K562 (cell line): ENCODE data around the gene KCNE1. TPM values are rescaled to one million over a fixed set of nuclear protein-coding genes. Genes with fewer than 3 reads are reported as not detected.
"Not testable (repeated sequence)": the region's sequence is repeated elsewhere in the genome, so short reads cannot be mapped to it uniquely, and the experiment has no call there.

ENCODE experiments used
- ATAC-seq: fragments of 200-7000 bp; cut with Tn5 transposase; 3 replicates; pipeline ENCODE4 v1.9.1; 2020; ENCODE audit warnings: moderate library complexity
- BruUV-seq: library from RNA; stranded (reverse); fragments of 400-500 nt; replicated peaks from 2 replicates; lab custom pipeline; 2021; lab: Mats Ljungman, UMichigan
- CTCF ChIA-PET: fragments of 300-600 bp; formaldehyde crosslinking; extraction: SDS; loops from one replicate; lab custom pipeline; 2021; ENCODE audit warnings: low intra/inter-chr PET ratio; lab: Yijun Ruan, JAX
- POLR2A ChIA-PET: fragments of 300-600, 350-650 bp; sonication (Branson Sonifier 250); formaldehyde crosslinking; extraction: SDS; loops from one replicate; lab custom pipeline; 2021; ENCODE audit warnings: antibody characterized with exemption, inconsistent platforms; lab: Yijun Ruan, JAX
- DNase-seq, 4 experiments: peaks; one replicate each; pipeline versions ENCODE4 v3.0.0 to v3.0.0-alpha.2; 2011 to 2018; ENCODE audit warnings: low spot score in 3 of 4, mixed read lengths in 3 of 4; ENCODE audit errors: extremely low read depth in 1 of 4
- FAIRE-seq: peaks from 2 replicates; lab custom pipeline; 2011; peaks lifted over from hg19 to GRCh38; lab: Jason Lieb, UNC
- H2AFZ ChIP-seq: 2 replicates; pipeline ENCODE4 v1.6.0; 2011; ENCODE audit warnings: low read depth, low read length, control low read depth, inconsistent platforms
- H3K27ac ChIP-seq: fragments of 200-600 bp; 3 replicates; pipeline ENCODE4 v1.8.0; 2011; ENCODE audit warnings: low read depth, mild to moderate bottlenecking, control low read depth, inconsistent platforms, low read length, moderate library complexity, mixed read lengths; ENCODE audit errors: extremely low read depth
- H3K27me3 ChIP-seq, 2 experiments: fragments of 300-600 bp in 1 of 2; 2 replicates in 1 of 2; 3 replicates in 1 of 2; pipeline versions ENCODE4 v1.6.0 to v1.8.0; 2011; ENCODE audit warnings: inconsistent platforms in 2 of 2, low read length in 2 of 2, mild to moderate bottlenecking in 1 of 2, mixed read lengths in 1 of 2, moderate library complexity in 1 of 2; ENCODE audit not compliant: control insufficient read depth in 2 of 2, insufficient read depth in 2 of 2
- H3K36me3 ChIP-seq: fragments of 300-600 bp; 3 replicates; pipeline ENCODE4 v1.8.0; 2011; ENCODE audit warnings: mild to moderate bottlenecking, low read length, inconsistent platforms; ENCODE audit not compliant: control insufficient read depth, insufficient read depth
- H3K4me1 ChIP-seq, 2 experiments: fragments of 200-600 bp in 1 of 2; replicated peaks in 1 of 2; 2 replicates in 1 of 2; 3 replicates in 1 of 2; pipeline versions ENCODE4 v1.5.1 to v1.8.0; 2011; ENCODE audit warnings: inconsistent platforms in 2 of 2, low read length in 2 of 2, mild to moderate bottlenecking in 1 of 2, mixed read lengths in 1 of 2, moderate library complexity in 1 of 2; ENCODE audit not compliant: control insufficient read depth in 2 of 2, insufficient read depth in 2 of 2
- H3K4me2 ChIP-seq: 2 replicates; pipeline ENCODE4 v1.6.1; 2011; ENCODE audit warnings: low read length, control low read depth, inconsistent platforms, mixed read lengths; ENCODE audit not compliant: insufficient read depth
- H3K4me3 ChIP-seq: fragments of 200-600 bp; sonication (generic), shearing (Covaris generic); 2 replicates; pipeline ENCODE4 v1.5.1; 2016; ENCODE audit warnings: control low read depth, inconsistent platforms
- H3K79me2 ChIP-seq: fragments of 200-600 bp; 3 replicates; pipeline ENCODE4 v1.8.0; 2011; ENCODE audit warnings: low read length, inconsistent platforms; ENCODE audit not compliant: control insufficient read depth, insufficient read depth
- H3K9ac ChIP-seq, 2 experiments: 2 replicates each; pipeline versions ENCODE4 v1.6.0 to v1.6.1; 2011; ENCODE audit warnings: low read depth in 2 of 2, low read length in 2 of 2, control low read depth in 1 of 2, inconsistent platforms in 1 of 2, mild to moderate bottlenecking in 1 of 2, mixed read lengths in 1 of 2; ENCODE audit not compliant: insufficient read depth in 1 of 2
- H3K9me1 ChIP-seq: one replicate; pipeline ENCODE4 v1.6.0; 2011; ENCODE audit warnings: inconsistent platforms, mild to moderate bottlenecking, low read length, moderate library complexity; ENCODE audit not compliant: control insufficient read depth, insufficient read depth
- H3K9me3 ChIP-seq: replicated peaks from 2 replicates; pipeline ENCODE4 v1.5.1; 2011; ENCODE audit warnings: low read depth, low read length, inconsistent platforms; ENCODE audit not compliant: control insufficient read depth, insufficient read depth
- H4K20me1 ChIP-seq: replicated peaks from 2 replicates; pipeline ENCODE4 v1.6.1; 2011; ENCODE audit warnings: low read length, inconsistent platforms, mixed read lengths; ENCODE audit not compliant: control insufficient read depth, insufficient read depth
- WGBS: fragments of 100-300 bp; shearing (Covaris generic); methylation state at CpG from one replicate; pipeline ENCODE4 v1.1.6; 2016; ENCODE audit warnings: low coverage, mixed read lengths; ENCODE audit not compliant: insufficient coverage; ENCODE audit errors: missing lambda C conversion rate; 5-methylcytosine and 5-hydroxymethylcytosine counted together
- in situ Hi-C: fragments of 300-500 bp; cut with MboI; formaldehyde crosslinking; loops from 4 replicates; pipeline ENCODE4 v1.15.0; 2018; ENCODE audit warnings: inconsistent platforms, mixed read lengths
- intact Hi-C: fragments of 100-400 bp; cut with micrococcal nuclease; formaldehyde crosslinking; loops from 2 replicates; pipeline ENCODE4 v1.14.2; 2022
- polyA plus RNA-seq, 8 experiments: library from polyadenylated mRNA; depleted of rRNA in 4 of 8; stranded (reverse) in 5 of 8; unstranded in 3 of 8; fragments of >200 nt; fragmentation: Nextera tagmentation in 2 of 8; fragmentation: Illumina TruSeq in 1 of 8; extraction: Ambion mirVana in 2 of 8; extraction: Trizol in 1 of 8; gene quantifications; 2 replicates each; pipeline versions ENCODE4 v1.2.1 to v1.2.3, GENCODE V29; 2011 to 2014; ENCODE audit warnings: inconsistent platforms in 1 of 8, missing spikeins in 1 of 8
- total RNA-seq, 7 experiments: library from RNA; depleted of rRNA in 6 of 7; stranded (reverse); fragments of >200 nt in 6 of 7; fragmentation: Illumina TruSeq in 2 of 7; extraction: Trizol in 2 of 7; gene quantifications; 2 replicates each; pipeline versions ENCODE4 v1.2.1 to v1.2.3, GENCODE V29; 2011 to 2021; ENCODE audit warnings: low replicate concordance in 1 of 7

Gene KCNE1
- total and polyA plus RNA-seq, 9 of the 15 experiments (the other 6 are each of a cell fraction or from before 2014, with no cell fraction given), result 0.05 to 0.22 (median 0.11) TPM; not detected in 3

- H3K79me2 ChIP-seq, H4K20me1 ChIP-seq, DNase-seq, H3K9me1 ChIP-seq, H3K4me1 ChIP-seq, H3K36me3 ChIP-seq, FAIRE-seq, CTCF ChIA-PET, in situ Hi-C loops, H3K27me3 ChIP-seq, intact Hi-C loops, H2AFZ ChIP-seq, H3K9ac ChIP-seq, H3K4me2 ChIP-seq, H3K27ac ChIP-seq, H3K4me3 ChIP-seq, ATAC-seq, POLR2A ChIA-PET, H3K9me3 ChIP-seq, BruUV-seq: not testable (repeated sequence)
- WGBS, result no CpG with 5 or more reads among the region's 36 CpGs
Observed at GRCh38 chr21:34459426-34459825, 52.6 kb downstream of the KCNE1 start.

GRCh38 chr21:34458266-34458665, 53.7 kb downstream of the KCNE1 start:
- H3K4me1 ChIP-seq, H3K4me3 ChIP-seq, H3K9me3 ChIP-seq, H3K9me1 ChIP-seq, H3K27ac ChIP-seq, ATAC-seq, BruUV-seq, H2AFZ ChIP-seq, H3K36me3 ChIP-seq, H4K20me1 ChIP-seq, H3K9ac ChIP-seq, intact Hi-C loops, H3K79me2 ChIP-seq, FAIRE-seq, POLR2A ChIA-PET, DNase-seq, in situ Hi-C loops, CTCF ChIA-PET, H3K4me2 ChIP-seq, H3K27me3 ChIP-seq: not testable (repeated sequence)
- WGBS, result no CpG with 5 or more reads among the region's 7 CpGs

DNA sequence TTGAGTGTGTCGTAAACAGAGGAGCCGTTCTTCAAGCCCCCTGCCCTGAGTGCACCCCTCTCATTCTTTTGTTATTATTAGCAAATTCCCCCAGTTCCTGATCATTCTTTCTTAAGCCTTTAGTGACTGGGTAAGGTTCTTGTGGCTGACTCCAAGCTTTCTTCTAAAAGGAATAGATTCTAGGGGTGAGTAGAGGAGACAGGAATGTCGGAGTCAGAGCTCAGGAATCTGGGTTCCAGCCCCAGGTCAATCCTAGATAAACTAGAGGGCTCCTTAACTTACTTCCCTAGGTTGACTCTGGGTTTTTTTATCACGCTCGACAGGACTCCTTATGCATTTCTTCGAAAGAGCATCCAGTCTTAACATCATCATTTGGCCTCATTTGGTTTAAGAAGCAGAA, 55.8 kb downstream of the KCNE1 start:
- intact Hi-C loops, H3K4me3 ChIP-seq, H3K36me3 ChIP-seq, in situ Hi-C loops, H3K4me1 ChIP-seq, H3K9me3 ChIP-seq, H3K79me2 ChIP-seq, ATAC-seq, H3K9me1 ChIP-seq, BruUV-seq, H3K27me3 ChIP-seq, H3K9ac ChIP-seq, FAIRE-seq, H3K4me2 ChIP-seq, H3K27ac ChIP-seq, POLR2A ChIA-PET, H2AFZ ChIP-seq, CTCF ChIA-PET, DNase-seq, H4K20me1 ChIP-seq: not testable (repeated sequence)
- WGBS, result no CpG with 5 or more reads among the region's 6 CpGs

- POLR2A ChIA-PET, DNase-seq, H3K27me3 ChIP-seq, in situ Hi-C loops, H4K20me1 ChIP-seq, FAIRE-seq, H3K79me2 ChIP-seq, BruUV-seq, H3K4me3 ChIP-seq, H2AFZ ChIP-seq, H3K27ac ChIP-seq, intact Hi-C loops, CTCF ChIA-PET, H3K4me1 ChIP-seq, ATAC-seq, H3K9ac ChIP-seq, H3K36me3 ChIP-seq, H3K4me2 ChIP-seq, H3K9me3 ChIP-seq, H3K9me1 ChIP-seq: not testable (repeated sequence)
- WGBS, result no CpG with 5 or more reads among the region's 10 CpGs
Observed at GRCh38 chr21:34455628-34456027, 56.4 kb downstream of the KCNE1 start.
